Upper lobe of left lung (tissue), 4 donors: ENCODE data around the gene NCF4.

ENCODE experiments used
- EP300 ChIP-seq, 4 donors: sonication (generic); formaldehyde crosslinking; IDR thresholded peaks; one replicate each; pipeline ENCODE4 v1.5.1; 2017; ENCODE audit warnings: antibody characterized with exemption in 4 of 4, control low read depth in 2 of 4
- POLR2A ChIP-seq, 4 donors: fragments of 450-650 bp; IDR thresholded peaks; one replicate each; pipeline ENCODE4 v1.5.1; 2016 to 2017; ENCODE audit warnings: antibody characterized with exemption in 4 of 4, mild to moderate bottlenecking in 2 of 4
- POLR2AphosphoS5 ChIP-seq, 2 donors: sonication (generic); formaldehyde crosslinking; IDR thresholded peaks; one replicate each; pipeline ENCODE4 v1.5.1; 2017; ENCODE audit warnings: antibody characterized with exemption in 2 of 2
- TF ChIP-seq, protein P1 (sequence below), 6 experiments: fragments of 450-650 bp in 4 of 6; fragments of 200-600 bp in 2 of 6; sonication (generic) in 2 of 6; IDR thresholded peaks; one replicate each; pipeline ENCODE4 v1.5.1; 2016 to 2019; ENCODE audit warnings: antibody characterized with exemption in 6 of 6

GRCh38 chr22:36900880-36901279 lies 40.1 kb downstream of the NCF4 start:
- TF ChIP-seq, protein P1, sequence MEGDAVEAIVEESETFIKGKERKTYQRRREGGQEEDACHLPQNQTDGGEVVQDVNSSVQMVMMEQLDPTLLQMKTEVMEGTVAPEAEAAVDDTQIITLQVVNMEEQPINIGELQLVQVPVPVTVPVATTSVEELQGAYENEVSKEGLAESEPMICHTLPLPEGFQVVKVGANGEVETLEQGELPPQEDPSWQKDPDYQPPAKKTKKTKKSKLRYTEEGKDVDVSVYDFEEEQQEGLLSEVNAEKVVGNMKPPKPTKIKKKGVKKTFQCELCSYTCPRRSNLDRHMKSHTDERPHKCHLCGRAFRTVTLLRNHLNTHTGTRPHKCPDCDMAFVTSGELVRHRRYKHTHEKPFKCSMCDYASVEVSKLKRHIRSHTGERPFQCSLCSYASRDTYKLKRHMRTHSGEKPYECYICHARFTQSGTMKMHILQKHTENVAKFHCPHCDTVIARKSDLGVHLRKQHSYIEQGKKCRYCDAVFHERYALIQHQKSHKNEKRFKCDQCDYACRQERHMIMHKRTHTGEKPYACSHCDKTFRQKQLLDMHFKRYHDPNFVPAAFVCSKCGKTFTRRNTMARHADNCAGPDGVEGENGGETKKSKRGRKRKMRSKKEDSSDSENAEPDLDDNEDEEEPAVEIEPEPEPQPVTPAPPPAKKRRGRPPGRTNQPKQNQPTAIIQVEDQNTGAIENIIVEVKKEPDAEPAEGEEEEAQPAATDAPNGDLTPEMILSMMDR (IDR thresholded peaks at IDR 0.05), result no peak
- TF ChIP-seq EP300 (IDR thresholded peaks at IDR 0.05), result no peak
- TF ChIP-seq POLR2AphosphoS5 (IDR thresholded peaks at IDR 0.05), result no peak
- no peak for TF ChIP-seq POLR2A (IDR thresholded peaks at IDR 0.05)
